GM10248 (cell line): ENCODE data around the gene LDLRAD3.

Experiments used
- CTCF ChIA-PET: fragments of 300-600 bp; sonication (Branson Sonifier 250); formaldehyde crosslinking; extraction: SDS; loops from one replicate; lab custom pipeline; 2021; ENCODE audit warnings: antibody characterized with exemption; lab: Yijun Ruan, JAX
- POLR2A ChIA-PET: fragments of 350-650 bp; sonication (Branson Sonifier 250); formaldehyde crosslinking; extraction: SDS; loops from one replicate; lab custom pipeline; 2020; ENCODE audit warnings: antibody characterized with exemption; lab: Yijun Ruan, JAX
- DNase-seq: peaks from one replicate; pipeline ENCODE4 v3.0.0; 2012; ENCODE audit errors: extremely low spot score
- CTCF ChIP-seq: IDR thresholded peaks from 2 replicates; pipeline ENCODE4 v1.5.1; 2012; ENCODE audit warnings: mild to moderate bottlenecking, low read depth; ENCODE audit errors: extremely low read depth, missing control alignments, control extremely low read depth

LDLRAD3 gene

GRCh38 chr11:36101466-36101865 is 157.6 kb downstream of the LDLRAD3 start:
- CTCF ChIA-PET = interaction anchor here (0.9 kb wide), 1 partner anchor 8 kb away, joined by 3 read pairs; no protein-coding TSS in a partner anchor
- POLR2A ChIA-PET = no interaction called here
- no peak for DNase-seq
- no peak for TF ChIP-seq CTCF

GRCh38 chr11:36102868-36103267 is 159.0 kb downstream of the LDLRAD3 start:
- ChIA-PET POLR2A (no interaction called here), CTCF (no interaction called here)
- no peak for TF ChIP-seq CTCF
- no peak for DNase-seq

DNA sequence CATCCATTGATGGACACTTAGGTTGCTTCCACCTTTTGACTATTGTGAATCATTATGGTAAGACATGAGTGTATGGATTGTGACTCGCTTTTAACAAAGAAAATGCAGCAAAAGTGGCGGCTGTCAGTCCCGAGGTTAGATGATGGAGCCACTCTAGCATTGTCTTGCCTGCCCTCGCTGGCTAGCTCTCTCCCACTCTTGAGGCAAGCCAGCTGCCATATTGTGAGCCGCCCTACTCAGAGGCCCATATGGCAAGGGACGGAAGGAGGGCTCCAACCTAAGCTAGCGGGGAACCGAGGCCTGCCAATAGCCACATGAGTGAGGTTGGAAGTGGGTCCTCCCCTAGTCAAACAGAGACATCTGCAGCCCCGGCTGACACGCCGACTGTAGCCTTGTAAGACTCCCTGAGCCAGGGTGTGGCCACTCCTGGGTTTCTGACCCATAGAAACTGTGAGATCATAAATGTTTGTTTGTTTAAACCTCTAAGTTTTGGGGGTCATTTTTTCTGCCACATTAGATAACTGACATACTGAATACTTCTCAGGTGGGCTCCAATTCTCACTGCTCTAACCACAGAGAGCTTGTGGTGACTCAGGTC is 160.2 kb downstream of the LDLRAD3 start:
- POLR2A ChIA-PET = no interaction called here
- DNase-seq = no peak
- TF ChIP-seq CTCF = no peak
- CTCF ChIA-PET = interaction anchor here (1.3 kb wide), 1 partner anchor 12 kb away, joined by 3 read pairs; no protein-coding TSS in a partner anchor

DNA sequence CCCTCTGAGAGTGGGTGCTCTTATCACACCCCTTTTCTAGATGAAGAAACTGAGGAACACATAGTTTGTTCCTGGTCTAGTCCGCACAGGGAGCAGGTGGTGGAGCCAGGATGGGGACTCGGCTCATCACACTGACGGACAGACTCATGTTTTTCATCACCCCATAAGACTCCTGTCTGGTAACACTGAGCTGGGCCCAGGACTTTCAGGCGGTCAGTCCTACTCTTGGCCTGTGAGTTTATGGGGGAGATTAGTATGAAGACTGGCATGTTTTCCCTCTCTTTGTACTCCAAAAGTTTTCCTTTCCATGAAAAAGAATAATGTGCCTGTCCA is 160.8 kb downstream of the LDLRAD3 start:
- ChIA-PET CTCF (interaction anchor here (1.3 kb wide), 1 partner anchor 11 kb away, joined by 3 read pairs; no protein-coding TSS in a partner anchor), POLR2A (no interaction called here)
- no peak for DNase-seq
- TF ChIP-seq CTCF = no peak

GRCh38 chr11:36105743-36106581 is 162.1 kb downstream of the LDLRAD3 start:
- DNase-seq = no peak
- ChIA-PET CTCF (no interaction called here), POLR2A (no interaction called here)
- TF ChIP-seq CTCF = no peak

GRCh38 chr11:36107547-36107946 is 163.7 kb downstream of the LDLRAD3 start:
- TF ChIP-seq CTCF = no peak
- CTCF ChIA-PET = interaction anchor here (0.8 to 1.8 kb wide), 2 partner anchors 8 to 84 kb away, joined by 3 to 4 read pairs; no protein-coding TSS in a partner anchor
- DNase-seq = no peak
- POLR2A ChIA-PET = no interaction called here
